IMR-90 (cell line): ENCODE measurements around the gene EXOC6B. TPM values are rescaled to one million over a fixed set of nuclear protein-coding genes. Genes with fewer than 3 reads are reported as not detected.

ENCODE experiments used
- ATAC-seq: fragments of 200-7000 bp; cut with Tn5 transposase; 2 replicates; pipeline ENCODE4 v1.9.1; 2020; ENCODE audit warnings: low read depth, mild to moderate bottlenecking, moderate library complexity
- BruUV-seq: library from RNA; stranded (reverse); fragments of 400-500 nt; replicated peaks from 2 replicates; lab custom pipeline; 2021; lab: Mats Ljungman, UMichigan
- CTCF ChIA-PET: fragments of 300-600 bp; formaldehyde crosslinking; extraction: SDS; loops from one replicate; lab custom pipeline; 2021; ENCODE audit warnings: antibody characterized with exemption; lab: Yijun Ruan, JAX
- POLR2A ChIA-PET: fragments of 300-600 bp; sonication (Branson Sonifier 250); formaldehyde crosslinking; loops from one replicate; lab custom pipeline; 2022; ENCODE audit warnings: antibody characterized with exemption; ENCODE audit not compliant: unreplicated experiment; lab: Charles Lee
- DNase-seq: peaks from one replicate; pipeline ENCODE4 v3.0.0; 2013
- H2AFZ ChIP-seq: replicated peaks from 2 replicates; pipeline ENCODE3; 2013; ENCODE audit warnings: low read length, mild to moderate bottlenecking; ENCODE audit not compliant: poor library complexity
- H2AK5ac ChIP-seq: 2 replicates; pipeline ENCODE4 v1.6.1; 2013; ENCODE audit warnings: low read depth, low read length, inconsistent platforms
- H2AK9ac ChIP-seq: replicated peaks from 2 replicates; pipeline ENCODE3; 2013; ENCODE audit warnings: mild to moderate bottlenecking, low read depth, low read length, moderate library complexity; ENCODE audit not compliant: poor library complexity
- H2BK120ac ChIP-seq: 2 replicates; pipeline ENCODE4 v1.6.1; 2013; ENCODE audit warnings: low read depth, low read length, inconsistent platforms
- H2BK15ac ChIP-seq: 3 replicates; pipeline ENCODE4 v1.6.1; 2013; ENCODE audit warnings: low read depth, low read length, inconsistent platforms
- H2BK20ac ChIP-seq: 2 replicates; pipeline ENCODE4 v1.6.1; 2013; ENCODE audit warnings: low read depth, mild to moderate bottlenecking, inconsistent platforms, low read length, moderate library complexity
- H2BK5ac ChIP-seq: 2 replicates; pipeline ENCODE4 v1.6.1; 2013; ENCODE audit warnings: mild to moderate bottlenecking, low read depth, low read length, inconsistent platforms; ENCODE audit not compliant: poor library complexity, severe bottlenecking
- H3K14ac ChIP-seq: replicated peaks from 2 replicates; pipeline ENCODE4 v1.6.1; 2013; ENCODE audit warnings: low read depth, low read length, inconsistent platforms
- H3K18ac ChIP-seq: 2 replicates; pipeline ENCODE4 v1.6.1; 2013; ENCODE audit warnings: low read depth, low read length, control low read depth
- H3K23ac ChIP-seq: 2 replicates; pipeline ENCODE4 v1.6.1; 2013; ENCODE audit warnings: low read depth, low read length, inconsistent platforms
- H3K27ac ChIP-seq: 2 replicates; pipeline ENCODE4 v1.5.1; 2013; ENCODE audit warnings: mild to moderate bottlenecking, control low read depth, low read length; ENCODE audit not compliant: insufficient read depth
- H3K27me3 ChIP-seq: 2 replicates; pipeline ENCODE4 v1.6.1; 2013; ENCODE audit warnings: low read length; ENCODE audit not compliant: control insufficient read depth, insufficient read depth
- H3K36me3 ChIP-seq: 2 replicates; pipeline ENCODE4 v1.6.1; 2013; ENCODE audit warnings: low read length, mixed read lengths; ENCODE audit not compliant: control insufficient read depth, insufficient read depth
- H3K4ac ChIP-seq: 2 replicates; pipeline ENCODE4 v1.6.1; 2013; ENCODE audit warnings: low read depth, low read length, inconsistent platforms
- H3K4me1 ChIP-seq: 2 replicates; pipeline ENCODE4 v1.6.1; 2013; ENCODE audit warnings: low read length, mixed read lengths; ENCODE audit not compliant: control insufficient read depth, insufficient read depth
- H3K4me2 ChIP-seq: 2 replicates; pipeline ENCODE4 v1.6.1; 2013; ENCODE audit warnings: low read depth, mild to moderate bottlenecking, control low read depth, low read length, moderate library complexity
- H3K4me3 ChIP-seq: 2 replicates; pipeline ENCODE4 v1.5.1; 2013; ENCODE audit warnings: low read depth, mild to moderate bottlenecking, control low read depth, low read length, moderate library complexity; ENCODE audit not compliant: insufficient read depth
- H3K56ac ChIP-seq: 2 replicates; pipeline ENCODE4 v1.6.1; 2013; ENCODE audit warnings: low read length, inconsistent platforms; ENCODE audit not compliant: insufficient read depth; ENCODE audit errors: extremely low read depth
- H3K79me1 ChIP-seq, 2 experiments: 2 replicates each; pipeline ENCODE4 v1.6.1; 2013; ENCODE audit warnings: low read length in 2 of 2, inconsistent platforms in 1 of 2, low read depth in 1 of 2
- H3K9ac ChIP-seq: 2 replicates; pipeline ENCODE4 v1.6.1; 2013; ENCODE audit warnings: low read depth, low read length, control low read depth
- H3K9me1 ChIP-seq: 2 replicates; pipeline ENCODE4 v1.6.1; 2013; ENCODE audit warnings: low read length, inconsistent platforms; ENCODE audit not compliant: insufficient read depth
- H3K9me3 ChIP-seq: 2 replicates; pipeline ENCODE4 v1.6.1; 2013; ENCODE audit warnings: low read length; ENCODE audit not compliant: control insufficient read depth, insufficient read depth
- H4K20me1 ChIP-seq: 2 replicates; pipeline ENCODE4 v1.6.1; 2013; ENCODE audit warnings: low read length, inconsistent platforms; ENCODE audit not compliant: insufficient read depth
- H4K5ac ChIP-seq: 2 replicates; pipeline ENCODE4 v1.6.1; 2013; ENCODE audit warnings: mild to moderate bottlenecking, low read depth, low read length, control low read depth
- H4K8ac ChIP-seq, 2 experiments: 2 replicates each; pipeline ENCODE4 v1.6.1; 2013; ENCODE audit warnings: low read depth in 2 of 2, low read length in 2 of 2, control low read depth in 1 of 2, inconsistent platforms in 1 of 2
- H4K91ac ChIP-seq: 2 replicates; pipeline ENCODE4 v1.6.1; 2013; ENCODE audit warnings: low read depth, low read length, inconsistent platforms; ENCODE audit not compliant: insufficient read depth
- POLR2A ChIP-seq: IDR thresholded peaks from 2 replicates; pipeline ENCODE4 v1.6.1; 2012; ENCODE audit warnings: mild to moderate bottlenecking, low read depth, low read length
- RFX5 ChIP-seq: IDR thresholded peaks from 2 replicates; pipeline ENCODE4 v1.8.0; 2012; ENCODE audit warnings: low read depth, mild to moderate bottlenecking, low read length, moderate library complexity
- WGBS, 2 experiments: methylation state at CpG; one replicate each; pipeline versions ENCODE4 v1.1.5 to v1.1.7; 2013; ENCODE audit warnings: missing lambda C conversion rate in 2 of 2; ENCODE audit not compliant: insufficient read length in 1 of 2; ENCODE audit errors: extremely low coverage in 2 of 2; 5-methylcytosine and 5-hydroxymethylcytosine counted together
- dilution Hi-C: fragments of 300-500 bp; cut with HindIII; formaldehyde crosslinking; loops from one replicate; pipeline ENCODE4 v1.14.3; 2018; ENCODE audit warnings: low sequenced_read_pairs; ENCODE audit not compliant: unreplicated experiment
- in situ Hi-C: fragments of 300-500 bp; cut with MboI; formaldehyde crosslinking; loops from 3 replicates; pipeline ENCODE4 v1.14.3; 2019; ENCODE audit warnings: low sequenced_read_pairs, inconsistent platforms, mixed read lengths
- intact Hi-C: fragments of 100-400 bp; cut with micrococcal nuclease; formaldehyde crosslinking; loops from 2 replicates; pipeline ENCODE4 v1.10.0; 2022
- polyA plus RNA-seq, 3 experiments: library from polyadenylated mRNA; depleted of rRNA; stranded (reverse); fragments of >200 nt; gene quantifications; 2 replicates each; pipeline ENCODE4 v1.2.3, GENCODE V29; 2012; ENCODE audit warnings: low replicate concordance in 1 of 3
- total RNA-seq: library from RNA; depleted of rRNA; stranded (reverse); fragments of >200 nt; gene quantifications from 2 replicates; pipeline ENCODE4 v1.2.3, GENCODE V29; 2012

Gene EXOC6B
- total and polyA plus RNA-seq, 2 of the 4 experiments (the other 2 are of a cell fraction), result 10.2 to 29.4 TPM

GRCh38 chr2:72710418-72711152, 115.2 kb downstream of the EXOC6B start:
- Histone ChIP-seq H2AK9ac (no peak overlapping the region), H3K56ac (no peak overlapping the region), H4K20me1 (no peaks in the 10 kb centered on the region), H3K4me3 (no peak overlapping the region), H2BK120ac (no peak overlapping the region), H3K27ac (no peak overlapping the region), H2AFZ (no peak overlapping the region), H2BK5ac (no peak overlapping the region), H3K4ac (no peak overlapping the region), H3K4me1 (no peaks in the 10 kb centered on the region), H3K4me2 (no peak overlapping the region), H3K9me3 (no peaks in the 10 kb centered on the region), H4K91ac (no peak overlapping the region), H3K18ac (no peak overlapping the region), H4K5ac (no peak overlapping the region), H3K14ac (no peak overlapping the region), H3K27me3 (no peaks in the 10 kb centered on the region), H2BK15ac (no peak overlapping the region), H3K36me3 (peaks cover 2% of the 10 kb centered on the region; the same call in 1 of the 2 replicates), H2AK5ac (no peak overlapping the region), H3K79me1 (0 out of 4 replicates have a peak, but pooled peaks cover 0 to 3% of the 10 kb centered on the region in 2 experiments), H3K9me1 (no peaks in the 10 kb centered on the region), H4K8ac (no peak overlapping the region), H3K9ac (no peak overlapping the region), H3K23ac (no peak overlapping the region), H2BK20ac (no peak overlapping the region)
- ATAC-seq, result no peak
- intact Hi-C loops (no loop called here), dilution Hi-C loops (no loop called here), in situ Hi-C loops (no loop called here)
- DNase-seq, result no peak
- TF ChIP-seq RFX5 (no peak), POLR2A (no peak)
- ChIA-PET CTCF (no interaction called here), POLR2A (no interaction called here)
- no TSS peak for BruUV-seq
- no CpG with 5 or more reads among the region's 1 CpG for WGBS, 2 experiments
